NCI-H460 (cell line): Measurements from ENCODE around the gene INPP4B. TPM values are rescaled to one million over a fixed set of nuclear protein-coding genes. Genes with fewer than 3 reads are reported as not detected.
A peak's percentile ranks its signal among the peaks of the same experiment; 100 is the strongest.

Experiments used
- DNase-seq: peaks from one replicate; pipeline ENCODE4 v3.0.0-alpha.2; 2016; ENCODE audit warnings: low read depth; ENCODE audit errors: extremely low read depth
- total RNA-seq: library from RNA; depleted of rRNA; stranded (reverse); fragments of >200 nt; shearing (Covaris generic); gene quantifications from 2 replicates; pipeline ENCODE4 v1.2.3, GENCODE V29; 2014

INPP4B gene
- total RNA-seq, 1 experiment from 2014 or later, result 3.9 TPM

DNA sequence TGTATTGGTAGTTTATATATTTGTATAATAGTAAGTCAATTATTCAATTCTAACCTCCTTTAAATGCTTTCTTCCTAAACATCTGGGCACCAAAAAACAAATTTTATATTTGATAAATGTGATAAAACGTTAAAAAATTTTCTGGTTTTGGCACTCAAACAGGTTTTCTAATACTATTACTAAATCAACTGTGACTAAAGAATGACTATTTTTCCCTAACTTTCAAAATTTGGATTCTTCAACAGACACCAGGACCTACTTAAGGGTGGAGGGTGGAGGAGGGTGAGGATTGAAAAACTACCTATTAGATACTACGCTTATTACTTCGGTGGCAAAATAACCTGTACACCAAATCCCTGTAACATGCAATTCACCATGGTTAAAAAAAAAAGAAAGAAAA lies 654.2 kb downstream of the INPP4B start:
- DNase-seq, result no peak

DNA sequence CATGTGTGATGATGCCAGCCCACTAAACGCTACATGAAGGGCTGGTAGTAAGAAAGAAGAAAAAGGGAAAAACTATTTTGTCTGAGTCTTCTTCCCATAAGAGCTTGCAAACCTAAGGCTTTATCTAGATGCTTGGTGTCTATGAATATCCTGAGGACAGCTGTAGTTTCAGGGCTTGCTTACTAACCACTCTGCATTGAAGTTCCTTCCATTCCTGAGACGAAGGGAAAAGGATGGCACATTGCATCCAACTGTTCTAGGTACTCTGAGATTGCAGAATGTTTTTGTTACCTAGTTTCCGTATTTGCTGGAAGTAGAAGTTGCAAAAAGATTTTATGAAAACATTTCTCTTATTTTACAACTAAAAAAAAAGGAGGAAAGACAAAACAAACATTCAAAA lies 665.1 kb downstream of the INPP4B start:
- DNase-seq, result no peak

DNA sequence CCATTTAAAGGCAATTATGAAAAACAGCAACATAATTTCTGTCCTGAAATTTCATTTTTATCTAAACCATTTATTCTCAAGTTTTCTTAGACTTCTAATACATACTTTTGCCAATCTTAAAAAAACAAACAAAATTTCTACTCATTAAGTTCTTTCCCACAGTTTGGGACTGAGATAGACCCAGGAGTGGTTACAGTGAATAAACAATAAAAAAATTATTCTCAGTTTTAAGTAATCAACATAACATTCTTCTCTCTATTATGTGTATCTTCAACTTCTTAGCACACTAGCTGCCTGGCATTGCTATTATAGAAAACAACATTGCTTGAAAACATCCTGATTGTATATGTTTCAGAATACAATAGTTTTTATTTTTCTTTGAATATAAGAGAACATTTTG lies 676.9 kb downstream of the INPP4B start:
- DNase-seq, result no peak

DNA sequence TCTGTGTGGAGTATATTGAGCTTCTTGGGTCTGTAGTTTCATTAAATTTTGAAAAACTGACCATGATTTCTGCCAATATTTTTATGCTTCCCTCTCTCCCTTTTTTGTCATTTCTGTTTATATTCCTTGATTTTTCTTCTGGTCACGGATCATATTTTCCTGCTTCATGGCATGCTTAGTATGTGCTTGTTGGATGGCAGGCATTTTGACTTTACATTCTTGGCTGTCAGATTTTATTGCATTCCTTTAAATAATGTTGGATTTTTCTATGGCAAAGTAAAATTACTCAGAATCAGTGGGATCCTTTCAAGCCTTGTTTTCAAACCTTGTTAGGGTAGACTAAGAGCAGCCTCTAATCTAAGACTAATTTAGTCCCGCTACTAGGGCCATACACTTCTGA lies 677.9 kb downstream of the INPP4B start:
- DNase-seq, result no peak

DNA sequence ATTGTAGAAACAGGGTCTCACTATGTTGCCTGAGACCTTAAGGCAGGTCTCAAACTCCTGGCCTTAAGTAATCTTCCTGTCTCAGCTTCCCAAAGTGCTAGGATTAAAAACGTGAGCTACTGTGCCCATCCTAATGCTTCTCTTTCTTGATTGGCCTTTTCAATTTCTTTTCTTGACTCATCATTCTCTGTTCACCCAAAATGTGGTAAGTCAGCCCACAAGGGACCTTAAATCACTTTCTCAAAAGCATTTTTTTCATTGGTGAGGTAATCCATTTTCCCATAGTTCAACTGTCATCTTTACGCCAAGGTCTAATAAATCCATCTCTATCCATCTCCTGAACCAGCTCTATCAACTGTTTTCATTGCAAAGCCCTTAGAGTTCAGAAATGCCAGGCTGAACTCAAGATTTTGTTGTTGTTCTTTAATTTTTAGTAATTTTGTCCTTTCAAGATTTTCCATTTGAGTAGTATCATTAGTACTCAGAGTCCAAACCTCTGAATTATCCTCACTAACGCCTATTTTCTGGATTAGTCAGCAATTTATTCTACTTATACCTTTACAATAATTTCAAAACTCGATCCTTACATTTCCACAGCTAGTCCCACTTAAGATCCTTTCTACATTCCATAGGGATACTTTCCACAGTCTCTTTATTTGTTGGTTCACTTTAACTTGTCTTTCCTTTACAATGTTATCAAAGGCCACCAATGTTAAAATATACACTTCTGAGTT lies 681.2 kb downstream of the INPP4B start:
- no peak for DNase-seq

DNA sequence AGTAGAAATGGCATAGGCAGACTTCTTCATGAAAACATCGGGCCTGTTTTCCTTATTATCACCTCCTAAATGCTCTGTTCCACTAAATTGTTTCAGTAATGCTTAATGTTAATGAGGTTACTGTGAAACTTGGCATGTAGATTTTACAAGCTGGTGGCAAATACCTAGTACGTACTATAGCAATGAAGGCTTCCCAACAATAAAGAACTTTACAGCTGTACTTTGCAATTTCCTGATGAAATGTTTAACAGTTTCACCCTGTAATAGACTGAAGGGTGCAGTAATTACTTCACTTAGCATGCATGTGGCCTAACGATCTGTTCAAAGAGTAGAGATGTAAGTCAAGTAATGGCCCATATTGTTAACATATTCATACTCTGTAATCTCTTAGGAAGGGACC lies 685.0 kb downstream of the INPP4B start:
- no peak for DNase-seq

DNA sequence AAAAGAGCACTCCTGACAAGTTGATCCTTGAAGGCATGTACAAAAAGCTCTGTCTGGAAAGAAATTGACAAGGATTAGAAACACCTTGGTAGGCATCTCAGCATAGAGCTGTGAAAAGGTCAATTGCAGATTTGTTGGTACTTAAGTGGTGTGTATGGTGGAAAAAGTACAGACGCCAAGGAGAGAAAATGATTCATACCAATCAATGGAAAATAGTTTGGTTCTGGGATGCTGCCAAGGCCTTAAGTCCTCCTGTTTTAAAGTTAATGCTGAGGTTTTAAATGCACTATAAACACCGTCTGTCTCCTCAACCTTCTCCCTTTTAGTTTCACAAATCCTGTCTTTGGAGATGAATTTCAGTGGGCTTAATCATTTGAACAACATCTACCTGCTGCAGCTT lies 685.6 kb downstream of the INPP4B start:
- DNase-seq, result no peak

DNA sequence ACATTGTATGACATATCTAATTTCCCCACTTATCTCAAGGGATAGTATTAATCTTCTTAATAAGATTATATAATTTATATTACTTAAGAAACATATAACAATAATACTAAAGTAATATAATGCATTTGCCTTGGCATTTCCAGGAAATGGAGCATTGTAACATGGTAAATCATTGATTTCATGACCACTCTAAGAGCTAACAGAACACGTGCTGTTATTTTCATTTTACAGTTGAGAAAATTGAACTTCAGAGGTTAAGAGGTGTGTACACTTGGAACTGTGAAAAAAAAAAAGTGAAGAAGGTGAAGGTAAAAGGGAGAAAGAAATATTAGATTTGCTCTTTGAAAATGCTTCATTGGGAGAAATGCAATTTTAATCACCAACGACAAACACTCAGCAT lies 687.1 kb downstream of the INPP4B start:
- DNase-seq, result no peak

DNA sequence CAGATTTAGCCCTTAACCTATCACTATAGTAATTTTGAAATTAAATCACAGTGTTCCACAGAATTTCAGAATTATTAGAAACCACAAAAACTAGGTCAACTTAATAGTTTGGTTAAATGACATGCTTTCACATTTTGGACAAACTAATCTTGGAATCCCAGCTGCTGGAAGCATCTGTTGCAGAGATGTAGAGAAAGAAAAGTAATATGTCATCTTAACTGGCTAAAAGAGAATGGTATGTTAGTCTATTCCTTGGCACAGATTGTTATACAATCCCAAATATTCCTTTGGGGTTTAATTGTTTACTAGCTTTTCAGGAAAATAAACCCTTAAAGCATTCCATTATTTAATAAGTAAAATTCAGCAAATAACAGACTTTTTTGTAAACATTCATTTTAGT lies 689.8 kb downstream of the INPP4B start:
- DNase-seq, result no peak

DNA sequence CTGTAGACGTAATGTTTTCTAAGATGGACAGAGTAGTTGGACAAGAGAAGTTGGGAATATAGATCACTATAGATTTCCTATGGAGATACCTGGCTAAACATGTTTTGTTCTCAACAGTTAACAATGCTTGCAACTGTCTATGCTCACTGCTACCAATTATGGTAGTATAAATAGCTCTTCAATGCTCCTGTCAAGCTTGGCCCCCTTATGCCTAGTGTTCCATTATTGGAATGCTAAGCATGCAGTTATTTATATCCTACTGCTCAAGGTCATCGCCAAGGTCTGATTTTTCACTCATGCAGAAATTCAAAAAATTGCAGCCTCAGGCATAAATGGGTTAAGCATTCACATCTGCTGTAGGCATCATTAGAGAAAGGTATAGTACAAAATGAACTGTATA lies 690.8 kb downstream of the INPP4B start:
- no peak for DNase-seq

DNA sequence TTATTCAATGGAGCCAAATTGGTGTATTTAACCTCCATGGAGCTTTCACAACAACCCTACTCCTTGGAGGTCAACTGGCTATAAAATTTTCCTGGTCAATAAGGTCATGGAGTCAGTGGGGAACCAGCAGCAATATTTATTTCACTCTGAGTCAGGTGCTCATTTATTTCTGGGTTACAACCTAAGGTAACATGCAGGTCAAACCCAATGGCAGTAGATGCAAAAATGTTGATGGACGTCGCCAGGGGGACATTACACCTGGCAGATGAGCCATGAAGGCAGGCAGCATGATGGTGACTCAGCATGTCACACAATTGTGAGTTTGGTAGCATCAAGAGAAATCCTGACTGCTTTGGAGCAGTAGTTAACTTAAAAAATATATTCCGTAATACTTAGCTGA lies 695.6 kb downstream of the INPP4B start:
- DNase-seq, result no peak

DNA sequence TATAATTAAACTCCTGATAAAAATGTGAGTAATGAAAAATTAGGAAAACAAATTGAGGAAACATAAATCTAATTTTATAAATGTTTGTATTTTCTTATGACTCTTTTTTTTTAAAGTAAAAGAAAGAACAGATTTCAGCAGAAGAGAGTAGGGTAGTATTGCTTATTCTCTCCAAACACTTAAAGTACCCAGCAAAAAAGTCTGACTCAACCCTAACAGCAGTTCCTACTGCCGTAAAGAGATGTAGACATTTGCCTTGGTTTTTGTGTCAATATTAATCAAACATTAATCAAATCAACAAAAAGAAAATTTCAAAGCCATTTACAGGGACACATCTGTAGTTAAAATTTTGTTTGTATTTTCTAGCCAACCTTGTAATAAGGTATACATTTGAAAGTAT lies 701.3 kb downstream of the INPP4B start:
- no peak for DNase-seq

DNA sequence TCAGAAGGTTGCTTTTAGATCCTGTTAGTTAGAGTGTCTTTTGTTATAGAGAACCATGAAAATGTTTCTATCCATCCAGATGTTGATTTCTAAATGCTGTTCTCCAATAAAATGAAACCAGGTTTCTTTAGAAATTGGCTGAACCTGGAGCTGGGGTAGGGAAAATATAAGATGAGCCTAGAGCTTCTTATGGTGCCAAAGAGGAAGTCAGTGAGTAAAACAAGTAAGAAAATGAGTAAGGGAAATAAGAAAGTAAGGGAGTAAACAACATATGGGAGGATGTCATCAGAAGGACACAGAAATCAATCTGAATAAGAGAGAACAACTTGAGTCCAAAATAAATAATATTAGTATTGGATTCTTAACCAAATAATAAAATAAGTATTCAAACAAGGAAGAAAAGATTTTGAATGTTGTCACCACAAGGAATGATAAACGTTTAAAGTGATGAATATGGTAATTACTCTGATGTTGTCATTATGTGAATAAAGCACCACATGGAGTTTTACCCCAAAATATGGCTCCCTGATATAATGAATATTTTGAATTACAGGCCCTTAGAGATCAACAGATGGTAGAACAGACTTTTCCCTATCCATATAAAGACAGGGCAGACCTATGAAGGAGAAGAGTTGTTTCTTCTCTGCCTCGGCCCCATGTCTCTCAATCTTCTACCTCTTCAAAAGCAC lies 703.6 kb downstream of the INPP4B start:
- no peak for DNase-seq

DNA sequence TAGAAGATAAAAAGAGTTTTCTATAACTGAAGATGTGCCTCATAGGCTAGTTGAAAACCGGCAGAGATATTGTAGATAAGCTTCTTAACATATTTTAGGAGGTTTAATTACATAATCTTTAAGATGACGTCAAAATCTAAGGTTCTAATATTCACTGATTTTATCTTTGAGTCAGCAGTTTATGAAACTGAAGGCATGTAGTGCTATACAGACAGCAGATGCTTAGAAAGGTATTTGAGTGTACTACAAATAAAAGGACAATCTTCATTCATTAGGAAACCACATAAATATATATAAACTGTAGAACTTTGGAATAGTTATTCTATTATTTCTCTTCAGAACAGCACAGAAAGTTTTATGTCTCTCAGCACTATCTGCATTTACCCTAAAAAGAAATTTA lies 704.9 kb downstream of the INPP4B start:
- DNase-seq, result no peak

DNA sequence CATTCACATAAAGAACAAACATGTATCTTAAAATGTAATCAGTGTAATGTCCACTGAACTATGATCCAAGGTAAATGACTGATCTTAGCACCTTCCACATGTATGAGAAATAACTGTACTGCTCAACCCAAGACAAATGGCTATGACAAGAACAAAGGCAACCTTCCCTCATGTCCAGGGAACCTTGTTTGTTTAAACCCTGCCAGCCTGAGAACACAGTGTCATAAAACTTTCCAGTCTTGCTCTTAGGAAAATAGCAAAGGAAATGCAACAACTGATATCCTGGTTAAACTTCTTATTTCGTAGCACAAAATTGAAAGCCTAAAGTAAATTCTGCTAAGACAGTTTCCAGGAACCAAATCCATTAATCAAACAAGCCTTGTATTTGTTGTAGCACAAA lies 715.4 kb downstream of the INPP4B start:
- no peak for DNase-seq

DNA sequence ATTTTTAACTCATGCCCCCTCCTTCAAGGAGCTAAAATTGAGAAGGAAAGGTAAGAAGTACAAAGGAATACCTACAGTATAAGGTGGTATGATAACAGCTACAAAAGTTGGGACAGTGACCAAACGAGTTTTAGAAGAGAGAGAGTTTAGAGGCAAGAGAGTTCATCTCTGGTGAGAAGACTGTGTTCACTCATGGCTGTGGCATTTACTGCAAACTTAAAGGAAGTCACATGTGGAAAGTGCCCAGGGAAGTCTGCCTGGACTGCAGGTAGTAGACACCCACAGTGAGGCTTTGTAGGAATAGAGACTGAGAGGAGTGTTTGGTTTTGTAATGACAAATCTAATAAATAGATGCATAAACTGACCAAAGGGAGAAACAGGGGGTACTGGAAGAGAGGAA lies 716.2 kb downstream of the INPP4B start:
- no peak for DNase-seq

DNA sequence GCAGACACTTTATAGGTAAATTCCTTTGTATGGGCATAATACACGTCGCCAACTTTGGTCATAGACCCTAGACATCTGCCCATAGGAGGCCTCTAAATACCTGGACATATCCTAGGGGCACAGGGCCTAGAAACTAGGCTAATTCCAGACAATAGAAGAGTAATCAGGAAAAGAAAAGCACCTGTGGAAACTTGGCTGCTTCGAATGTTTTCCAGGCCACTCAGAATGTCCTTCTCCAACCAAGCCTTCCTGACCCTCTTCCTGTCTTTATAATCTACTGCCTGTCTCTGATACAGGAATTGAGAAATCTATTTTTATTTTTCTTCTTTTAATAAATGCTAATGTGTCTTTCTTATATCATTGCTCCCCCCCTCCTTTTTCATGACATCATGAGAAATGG lies 716.6 kb downstream of the INPP4B start:
- DNase-seq, result no peak

DNA sequence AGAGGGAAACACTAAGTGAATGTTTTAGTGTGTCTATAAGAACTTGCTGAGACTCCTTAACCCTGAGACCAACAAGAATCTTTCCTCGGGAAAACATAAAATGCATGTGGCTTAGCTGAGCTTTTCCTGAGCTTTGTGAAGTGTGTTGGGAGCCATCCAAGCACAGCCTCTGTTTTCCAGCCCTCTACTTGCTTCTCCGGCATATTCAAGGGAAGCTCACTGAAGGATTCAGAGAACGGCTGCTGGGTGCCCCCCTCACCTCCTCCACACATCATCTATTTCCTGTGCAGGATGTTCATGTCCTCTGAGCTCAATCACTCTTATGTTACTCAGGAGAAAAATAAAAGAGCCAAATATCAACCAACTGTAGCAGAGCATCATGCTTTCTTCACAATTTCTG lies 717.6 kb downstream of the INPP4B start:
- DNase-seq, result no peak

DNA sequence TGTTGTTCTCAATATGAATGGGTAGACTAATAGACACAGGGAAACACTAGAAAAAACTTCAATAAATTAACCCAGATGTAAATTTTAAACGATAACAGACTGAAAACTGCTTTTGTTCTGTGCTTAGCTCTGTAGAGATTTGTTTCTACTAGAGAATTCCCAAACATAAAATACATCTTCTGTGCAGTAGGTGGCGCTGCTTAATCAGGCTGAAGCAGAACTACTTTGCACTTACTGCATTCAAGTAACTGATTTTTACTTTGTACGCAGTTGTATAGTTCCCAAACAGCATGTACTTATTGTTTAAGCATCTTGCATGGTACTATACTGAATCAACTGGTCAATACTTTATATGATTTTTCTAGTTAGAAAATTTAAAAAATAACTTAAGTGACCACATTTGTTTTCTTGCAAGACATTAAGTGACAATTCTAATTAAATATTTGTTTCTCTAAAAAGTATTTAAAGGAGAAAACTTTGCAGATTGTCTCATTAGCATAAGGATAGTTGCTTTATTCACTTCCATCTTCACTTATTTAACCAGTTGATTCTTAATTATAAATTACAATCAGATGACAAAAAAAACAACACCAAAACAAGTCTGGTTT lies 719.1 kb downstream of the INPP4B start:
- peak; percentile 56 for DNase-seq

DNA sequence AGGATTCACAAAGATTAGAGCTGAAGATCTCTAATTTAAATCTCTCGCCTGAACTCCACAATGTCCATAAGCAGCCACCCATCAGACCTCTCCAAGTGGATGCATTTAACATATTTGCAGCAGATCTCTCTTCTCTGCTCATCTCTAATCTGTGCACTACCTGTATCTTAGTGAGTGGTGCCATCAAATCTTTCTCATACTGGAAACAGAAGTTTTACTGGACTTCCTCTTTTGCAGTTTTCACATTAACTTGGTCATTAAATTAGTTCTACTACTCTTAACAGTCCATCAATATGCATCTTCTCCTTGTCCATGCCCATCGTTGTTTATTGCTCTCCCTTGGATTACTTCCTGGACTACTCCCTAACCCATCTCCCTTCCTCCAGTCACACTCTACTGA lies 721.2 kb downstream of the INPP4B start:
- no peak for DNase-seq

DNA sequence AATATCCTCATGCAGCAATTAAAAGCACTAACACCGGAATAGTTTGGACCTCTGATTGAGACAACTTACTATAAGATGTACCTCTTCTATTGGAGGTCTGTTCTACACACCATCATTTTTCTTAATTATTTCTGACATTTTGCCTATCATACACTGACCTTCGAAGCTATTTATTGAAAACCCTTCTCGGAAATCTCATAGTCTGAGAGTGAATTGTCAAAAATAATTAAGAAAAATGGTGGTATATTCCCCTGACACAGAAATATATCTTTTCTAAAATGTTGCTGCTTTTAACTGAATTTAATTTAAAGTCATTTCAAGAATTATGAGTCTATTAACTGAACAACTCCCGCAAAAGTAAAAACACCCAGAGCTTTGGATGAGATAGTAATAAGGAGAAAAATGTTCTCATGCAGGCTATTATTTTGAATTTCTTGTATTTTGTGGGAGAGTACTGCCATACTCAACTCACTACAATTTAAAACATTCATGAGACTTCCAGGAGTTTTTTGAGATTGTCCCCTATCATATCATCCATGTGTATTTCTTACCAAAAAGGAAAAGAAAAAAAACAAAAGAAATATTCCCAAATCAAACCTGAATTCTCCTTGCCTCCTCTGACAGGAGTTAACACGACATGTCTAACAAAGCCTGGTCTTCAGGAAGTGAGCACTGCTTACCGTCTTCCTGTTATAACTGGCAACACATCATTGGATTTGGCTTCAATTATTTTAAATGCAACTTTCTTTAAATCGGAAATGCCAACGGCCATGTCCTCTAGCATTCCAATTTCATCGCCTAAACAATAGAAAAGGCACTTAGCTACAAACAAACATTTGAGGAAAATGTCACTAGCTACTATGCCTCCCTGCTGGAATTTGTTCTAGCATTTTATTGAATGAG lies 724.4 kb downstream of the INPP4B start:
- no peak for DNase-seq
